Subcutaneous adipose tissue (tissue), 4 donors: ENCODE data around the gene EHMT1. TPM values are rescaled to one million over a fixed set of nuclear protein-coding genes. Genes with fewer than 3 reads are reported as not detected.

Experiments used
- CTCF ChIP-seq: fragments of 450-650 bp; IDR thresholded peaks from one replicate; pipeline ENCODE4 v1.5.1; 2016; ENCODE audit warnings: low read depth, mild to moderate bottlenecking, control low read depth, antibody characterized with exemption, moderate library complexity
- total RNA-seq, 4 donors: library from RNA; depleted of rRNA; stranded (reverse); fragments of >200 nt; gene quantifications; one replicate each; pipeline ENCODE4 v1.1.0, GENCODE V29; 2016

EHMT1 gene
- total RNA-seq, 4 donors from 2014 or later: 53.2 to 168 (median 65.9) TPM

DNA sequence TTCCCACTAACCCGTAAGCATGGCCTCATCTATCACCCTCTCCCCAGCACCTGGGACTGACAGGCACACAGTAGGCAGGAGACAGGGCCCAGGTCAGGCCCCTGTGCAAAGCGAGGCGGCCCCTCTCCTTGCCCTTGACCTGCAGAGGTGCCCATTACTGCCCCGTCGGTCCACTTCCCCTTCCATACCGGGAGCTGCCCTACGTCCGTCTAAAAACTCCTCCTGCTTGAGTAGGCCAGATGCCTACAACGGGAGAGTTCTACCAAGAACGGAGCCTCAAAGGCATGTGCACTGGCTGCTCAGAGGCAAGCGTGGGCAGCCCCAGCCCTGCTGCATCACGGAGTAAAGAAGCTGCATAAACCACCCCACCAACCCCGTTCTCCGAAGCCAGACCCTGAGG lies 35.5 kb upstream of the EHMT1 start:
- TF ChIP-seq CTCF: no peak

GRCh38 chr9:137583957-137584356 lies 34.8 kb upstream of the EHMT1 start:
- no peak for TF ChIP-seq CTCF

GRCh38 chr9:137586854-137587253 lies 32.0 kb upstream of the EHMT1 start:
- no peak for TF ChIP-seq CTCF

DNA sequence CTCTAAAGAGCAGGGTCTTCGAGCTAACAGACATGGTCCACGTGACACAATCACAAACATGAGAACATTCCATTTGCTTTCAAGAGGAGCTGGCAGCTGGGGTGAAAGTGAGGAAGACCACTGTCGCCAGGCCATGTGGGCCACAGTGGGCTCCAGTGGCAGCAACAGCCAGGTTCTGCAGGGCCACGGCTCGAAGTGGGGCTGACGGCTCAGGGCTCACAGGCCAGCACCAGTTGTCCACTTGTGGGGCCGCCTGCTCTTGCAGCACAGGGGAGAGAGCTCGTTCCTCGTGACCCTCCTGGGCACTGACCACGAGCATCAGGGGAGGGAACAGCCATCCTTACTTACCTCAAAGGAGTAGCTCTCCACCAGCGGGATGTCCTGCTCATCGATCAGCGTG lies 30.5 kb upstream of the EHMT1 start:
- TF ChIP-seq CTCF: no peak

DNA sequence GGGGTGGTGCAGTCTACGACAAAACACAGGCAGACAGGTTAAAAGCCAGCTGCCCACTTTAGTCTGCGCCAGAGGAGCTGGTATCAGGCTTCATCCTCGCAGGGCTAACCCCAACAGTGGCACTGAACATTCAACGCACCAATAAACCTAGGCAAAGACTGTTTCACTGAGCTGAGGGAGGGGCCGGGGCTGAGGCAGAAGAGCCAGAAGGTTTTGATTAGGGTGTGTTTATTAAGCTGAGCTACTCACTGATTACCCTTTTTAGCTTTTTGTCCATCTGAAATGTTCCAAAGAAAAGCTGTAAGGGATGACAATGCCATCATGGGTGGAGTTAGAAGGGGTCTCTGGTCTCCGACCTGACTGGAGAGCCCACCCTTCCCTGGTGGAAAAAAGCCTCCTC lies 29.9 kb upstream of the EHMT1 start:
- TF ChIP-seq CTCF: no peak

GRCh38 chr9:137589441-137590122 lies 29.2 kb upstream of the EHMT1 start:
- no peak for TF ChIP-seq CTCF

- TF ChIP-seq CTCF: no peak
Observed at GRCh38 chr9:137590123-137590468, 28.7 kb upstream of the EHMT1 start.
